Naive thymus-derived CD4-positive, alpha-beta T cell (primary cell): ENCODE data around the gene PHACTR1. TPM values are rescaled to one million over a fixed set of nuclear protein-coding genes. Genes with fewer than 3 reads are reported as not detected.
A peak's percentile ranks its signal among the peaks of the same experiment; 100 is the strongest.

Experiments used
- ATAC-seq: fragments of 150-1000 bp; cut with Tn5 transposase; 2 replicates; pipeline ENCODE4 v1.10.0; 2021; ENCODE audit warnings: mild to moderate bottlenecking, moderate library complexity
- CTCF ChIA-PET: fragments of 350-600 bp; sonication (Branson Sonifier 250); formaldehyde crosslinking; loops from one replicate; lab custom pipeline; 2021; ENCODE audit warnings: antibody characterized with exemption; lab: Charles Lee
- POLR2A ChIA-PET: fragments of 350-600 bp; sonication (Branson Sonifier 250); formaldehyde crosslinking; loops from one replicate; lab custom pipeline; 2021; ENCODE audit warnings: antibody characterized with exemption, inconsistent platforms; lab: Charles Lee
- DNase-seq, 9 donors: peaks; one replicate each; pipeline versions ENCODE4 v3.0.0 to v3.0.0-alpha.2; 2020 to 2022; ENCODE audit warnings: mixed read lengths in 1 of 9
- H3K27ac ChIP-seq: one replicate; pipeline ENCODE4 v1.7.0; 2013; ENCODE audit warnings: mild to moderate bottlenecking, low read depth, low read length, moderate library complexity
- H3K27me3 ChIP-seq, 2 donors: one replicate each; pipeline ENCODE4 v1.7.0; 2013; ENCODE audit warnings: low read length in 2 of 2, mild to moderate bottlenecking in 2 of 2, moderate library complexity in 2 of 2; ENCODE audit not compliant: control insufficient read depth in 2 of 2, insufficient read depth in 2 of 2
- H3K36me3 ChIP-seq, 3 experiments: 1 replicate in 2 of 3; 2 replicates in 1 of 3; pipeline ENCODE4 v1.7.0; 2013; ENCODE audit warnings: low read length in 3 of 3, mild to moderate bottlenecking in 3 of 3, moderate library complexity in 1 of 3; ENCODE audit not compliant: insufficient read depth in 3 of 3, control insufficient read depth in 2 of 3
- H3K4me1 ChIP-seq, 2 donors: one replicate each; pipeline ENCODE4 v1.7.0; 2013; ENCODE audit warnings: low read length in 2 of 2, mild to moderate bottlenecking in 2 of 2, moderate library complexity in 1 of 2; ENCODE audit not compliant: control insufficient read depth in 2 of 2, insufficient read depth in 2 of 2
- H3K4me3 ChIP-seq: 2 replicates; pipeline ENCODE4 v1.7.0; 2013; ENCODE audit warnings: mild to moderate bottlenecking, low read length
- H3K9me3 ChIP-seq, 3 experiments: 1 replicate in 2 of 3; 2 replicates in 1 of 3; pipeline ENCODE4 v1.7.0; 2013; ENCODE audit warnings: low read length in 3 of 3; ENCODE audit not compliant: control insufficient read depth in 2 of 3
- H3K27ac Mint-ChIP-seq, 9 donors: one replicate each; pipeline ENCODE4 v1.8.0; 2020 to 2022; ENCODE audit warnings: mixed read lengths in 9 of 9, mild to moderate bottlenecking in 8 of 9, moderate library complexity in 5 of 9, inconsistent platforms in 2 of 9
- H3K27me3 Mint-ChIP-seq, 5 donors: one replicate each; pipeline ENCODE4 v1.8.0; 2021 to 2022; ENCODE audit warnings: mixed read lengths in 5 of 5, mild to moderate bottlenecking in 1 of 5
- H3K36me3 Mint-ChIP-seq, 5 donors: one replicate each; pipeline ENCODE4 v1.8.0; 2020 to 2022; ENCODE audit warnings: mixed read lengths in 5 of 5, mild to moderate bottlenecking in 3 of 5, inconsistent platforms in 1 of 5
- H3K4me1 Mint-ChIP-seq, 7 donors: one replicate each; pipeline ENCODE4 v1.8.0; 2020 to 2022; ENCODE audit warnings: mixed read lengths in 7 of 7, mild to moderate bottlenecking in 3 of 7, inconsistent platforms in 1 of 7
- H3K4me3 Mint-ChIP-seq, 10 donors: one replicate each; pipeline ENCODE4 v1.8.0; 2020 to 2022; ENCODE audit warnings: mild to moderate bottlenecking in 10 of 10, mixed read lengths in 10 of 10, moderate library complexity in 6 of 10, inconsistent platforms in 2 of 10
- H3K9me3 Mint-ChIP-seq, 11 donors: one replicate each; pipeline ENCODE4 v1.8.0; 2020 to 2022; ENCODE audit warnings: mixed read lengths in 11 of 11, mild to moderate bottlenecking in 4 of 11, inconsistent platforms in 1 of 11, moderate library complexity in 1 of 11
- intact Hi-C, 2 donors: fragments of 100-400 bp; cut with micrococcal nuclease; formaldehyde crosslinking; loops; one replicate each; pipeline ENCODE4 v1.15.1; 2023
- polyA plus RNA-seq, 2 donors: library from polyadenylated mRNA; unstranded; fragments of 300-500 nt; fragmentation: Illumina TruSeq; gene quantifications; one replicate each; pipeline ENCODE4 v1.2.3, GENCODE V29; 2021
- total RNA-seq, 6 experiments: library from RNA in 5 of 6; stranded (reverse) in 5 of 6; gene quantifications; 1 replicate in 5 of 6; 2 replicates in 1 of 6; pipeline ENCODE4 v1.2.3 and lab custom pipeline; 2021 to 2026

The PHACTR1 gene
- total and polyA plus RNA-seq, 7 experiments from 2014 or later: 0.18 to 43.1 (median 0.62) TPM

DNA sequence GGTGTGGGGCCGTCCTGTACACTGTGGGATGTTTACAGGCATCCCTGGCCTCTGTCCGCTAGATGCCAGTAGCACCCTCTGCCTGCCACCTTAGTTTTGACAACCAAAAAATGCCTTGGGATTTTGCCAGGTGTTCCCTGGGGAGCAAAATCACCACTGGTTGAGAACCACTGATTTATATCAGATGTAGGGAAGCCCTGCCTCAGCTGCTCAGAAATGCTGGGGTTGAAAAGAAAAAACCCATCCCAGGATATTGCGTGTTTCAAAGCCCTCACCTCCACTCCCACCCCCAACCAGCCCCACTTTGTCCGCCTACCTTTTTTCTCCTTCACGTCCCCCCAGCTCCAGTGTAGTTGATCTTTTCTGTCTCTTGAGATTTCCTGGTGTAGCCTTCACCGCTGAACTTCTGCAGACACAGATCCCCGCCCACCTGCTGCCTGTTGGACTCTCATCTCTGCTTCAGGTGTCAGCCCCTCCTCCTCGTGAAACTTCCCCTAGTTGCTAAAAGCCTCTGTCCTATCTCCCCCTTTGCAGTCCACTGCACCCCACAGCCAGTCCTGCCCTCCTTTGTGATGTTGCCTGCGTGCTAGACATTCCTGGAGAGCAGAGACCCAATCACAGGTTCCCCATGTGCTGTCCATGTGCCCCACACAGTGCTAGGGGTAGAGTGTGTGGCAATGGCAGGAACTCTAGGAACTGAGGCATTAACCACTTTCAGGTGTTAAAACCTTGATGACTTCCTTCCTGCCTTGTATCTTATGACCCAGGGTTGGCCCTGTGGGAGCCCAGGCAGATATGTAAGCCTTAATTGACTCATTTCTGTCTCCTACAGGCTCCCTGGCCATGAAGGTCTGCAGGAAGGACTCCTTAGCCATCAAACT lies 512.9 kb downstream of the PHACTR1 start:
- H3K27ac Mint-ChIP-seq: peak overlapping the region in 3 of 9 donors; percentile 18 to 28 (median 25)
- H3K36me3 Mint-ChIP-seq: peaks cover 0 to 2% (median 0%) of the 10 kb centered on the region in 5 donors
- DNase-seq (peak in 1 of 9 donors; percentile 21), ATAC-seq (peak; percentile 70)
- Histone ChIP-seq H3K27me3 (no peaks in the 10 kb centered on the region), H3K27ac (no peak overlapping the region), H3K4me1 (peaks cover 12 to 21% of the 10 kb centered on the region in 2 donors), H3K4me3 (no peak overlapping the region), H3K36me3 (no peaks in the 10 kb centered on the region), H3K9me3 (no peaks in the 10 kb centered on the region)
- peak overlapping the region in 8 of 10 donors; percentile 2 to 59 (median 14) for H3K4me3 Mint-ChIP-seq
- ChIA-PET CTCF (no interaction called here), POLR2A (no interaction called here)
- peaks cover 0 to 2% (median 0%) of the 10 kb centered on the region in 11 donors for H3K9me3 Mint-ChIP-seq
- peaks cover 8 to 21% (median 11%) of the 10 kb centered on the region in 7 donors for H3K4me1 Mint-ChIP-seq
- peaks cover 0 to 14% (median 0%) of the 10 kb centered on the region in 5 donors for H3K27me3 Mint-ChIP-seq
- intact Hi-C loops: no loop called here

DNA sequence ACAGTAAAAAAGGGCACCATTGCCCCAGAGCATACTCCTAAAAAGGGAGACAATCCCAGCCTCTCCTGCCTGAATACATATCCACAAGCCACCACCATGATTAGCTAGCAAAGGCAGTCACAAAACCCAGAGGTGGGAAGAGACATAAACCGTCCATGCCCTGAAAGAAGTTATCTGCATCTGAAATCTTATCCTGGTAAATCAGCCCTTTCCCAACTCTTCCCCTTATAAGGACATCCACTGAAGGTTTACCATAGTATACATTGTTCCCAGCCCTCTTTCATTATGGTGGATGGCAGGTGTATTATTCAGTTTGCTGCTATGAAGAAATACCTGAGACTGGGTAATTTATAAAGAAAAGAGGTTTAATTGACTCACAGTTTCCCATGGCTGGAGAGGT lies 516.5 kb downstream of the PHACTR1 start:
- Histone ChIP-seq H3K4me1 (peaks cover 12 to 21% of the 10 kb centered on the region in 2 donors), H3K9me3 (no peaks in the 10 kb centered on the region), H3K36me3 (no peaks in the 10 kb centered on the region), H3K27ac (no peak overlapping the region), H3K4me3 (no peak overlapping the region), H3K27me3 (no peaks in the 10 kb centered on the region)
- DNase-seq (no peak), ATAC-seq (no peak)
- ChIA-PET POLR2A (no interaction called here), CTCF (no interaction called here)
- Mint-ChIP-seq H3K27ac (no peak overlapping the region), H3K27me3 (peaks cover 0 to 14% (median 0%) of the 10 kb centered on the region in 5 donors), H3K4me3 (no peak overlapping the region), H3K36me3 (peaks cover 0 to 2% (median 0%) of the 10 kb centered on the region in 5 donors), H3K9me3 (peaks cover 0 to 2% (median 0%) of the 10 kb centered on the region in 11 donors), H3K4me1 (peaks cover 8 to 17% (median 11%) of the 10 kb centered on the region in 7 donors)
- intact Hi-C loops: no loop called here

DNA sequence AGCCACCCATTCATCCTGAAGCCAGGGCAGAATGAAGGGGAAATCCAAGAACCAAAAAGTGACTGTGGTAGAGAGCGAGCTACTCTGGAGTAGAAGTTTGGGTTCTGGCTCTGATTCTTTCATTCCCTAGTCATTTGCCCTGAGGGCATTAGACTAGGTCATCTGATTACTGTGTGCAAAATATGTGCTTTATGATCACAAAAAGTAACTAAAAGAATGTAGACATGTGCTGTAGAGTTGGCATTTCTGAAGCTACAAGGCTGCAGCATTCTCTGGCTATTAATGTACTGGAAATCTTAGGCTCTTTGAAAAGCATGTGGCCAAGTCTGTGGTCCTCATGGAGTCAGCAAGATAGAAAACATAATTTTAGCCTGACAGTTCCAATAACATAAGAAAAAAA lies 517.6 kb downstream of the PHACTR1 start:
- peaks cover 0 to 2% (median 0%) of the 10 kb centered on the region in 5 donors for H3K36me3 Mint-ChIP-seq
- peaks cover 8 to 11% (median 9%) of the 10 kb centered on the region in 7 donors for H3K4me1 Mint-ChIP-seq
- POLR2A ChIA-PET: no interaction called here
- peaks cover 0 to 2% (median 0%) of the 10 kb centered on the region in 11 donors for H3K9me3 Mint-ChIP-seq
- intact Hi-C loops: no loop called here
- DNase-seq (no peak), ATAC-seq (no peak)
- no peaks in the 10 kb centered on the region for H3K9me3 ChIP-seq
- H3K27me3 ChIP-seq: no peaks in the 10 kb centered on the region
- H3K36me3 ChIP-seq: no peaks in the 10 kb centered on the region
- CTCF ChIA-PET: no interaction called here
- H3K4me3 ChIP-seq: no peak overlapping the region
- peaks cover 0 to 14% (median 0%) of the 10 kb centered on the region in 5 donors for H3K27me3 Mint-ChIP-seq
- H3K27ac ChIP-seq: no peak overlapping the region
- H3K4me1 ChIP-seq: peaks cover 7 to 12% of the 10 kb centered on the region in 2 donors
- no peak overlapping the region for H3K27ac Mint-ChIP-seq
- H3K4me3 Mint-ChIP-seq: no peak overlapping the region

DNA sequence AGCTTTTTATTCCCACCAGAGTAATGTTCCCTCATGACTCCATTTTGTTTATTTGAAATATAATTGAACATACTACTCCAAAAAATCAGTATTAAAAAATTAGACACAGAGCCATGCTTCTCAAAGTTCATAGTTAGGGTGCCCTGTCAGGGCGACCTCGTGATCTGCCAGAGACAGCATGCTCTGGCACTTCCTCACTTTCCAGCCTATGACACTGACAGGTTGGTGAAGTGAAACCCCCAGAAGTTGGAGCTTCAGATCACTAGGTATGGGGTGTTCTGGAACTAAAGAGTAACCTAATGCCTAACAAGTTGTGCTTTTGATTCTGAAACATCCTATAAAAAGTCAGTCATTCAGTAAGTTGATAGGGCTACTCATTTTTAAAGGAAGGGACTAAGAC lies 518.8 kb downstream of the PHACTR1 start:
- intact Hi-C loops: no loop called here

DNA sequence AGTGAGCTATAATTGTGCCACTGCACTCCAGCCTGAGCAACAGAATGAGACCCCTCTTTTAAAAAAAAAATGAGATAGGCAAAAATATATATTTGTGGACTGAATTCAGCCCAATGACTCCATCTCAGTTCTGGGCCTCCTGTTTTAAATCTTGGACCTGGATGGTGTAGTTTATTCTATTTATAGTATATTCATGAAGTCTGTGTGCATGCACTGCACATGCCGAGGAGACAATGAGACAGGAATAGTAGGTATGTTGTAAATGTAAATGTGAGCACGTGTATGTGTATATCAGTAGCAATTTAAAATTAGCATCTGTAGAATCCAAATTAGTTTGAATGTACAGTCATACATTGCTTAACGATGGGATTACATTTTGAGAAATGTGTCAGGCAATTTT lies 520.8 kb downstream of the PHACTR1 start:
- no peaks in the 10 kb centered on the region for H3K36me3 Mint-ChIP-seq
- Histone ChIP-seq H3K36me3 (no peaks in the 10 kb centered on the region), H3K27ac (no peak overlapping the region), H3K4me1 (no peaks in the 10 kb centered on the region), H3K4me3 (no peak overlapping the region), H3K27me3 (no peaks in the 10 kb centered on the region), H3K9me3 (no peaks in the 10 kb centered on the region)
- H3K27ac Mint-ChIP-seq: no peak overlapping the region
- ChIA-PET POLR2A (no interaction called here), CTCF (no interaction called here)
- peaks cover 0 to 3% (median 0%) of the 10 kb centered on the region in 11 donors for H3K9me3 Mint-ChIP-seq
- H3K27me3 Mint-ChIP-seq: peaks cover 0 to 22% (median 3%) of the 10 kb centered on the region in 5 donors
- no peak overlapping the region for H3K4me3 Mint-ChIP-seq
- H3K4me1 Mint-ChIP-seq: no peaks in the 10 kb centered on the region
- no peak for ATAC-seq
- DNase-seq: no peak
- intact Hi-C loops: no loop called here

More for the DNA sequence above, 518.8 kb downstream of the PHACTR1 start:
- ATAC-seq: no peak
- DNase-seq: no peak
- Mint-ChIP-seq H3K4me3 (no peak overlapping the region), H3K36me3 (no peaks in the 10 kb centered on the region), H3K9me3 (peaks cover 0 to 2% (median 0%) of the 10 kb centered on the region in 11 donors), H3K27ac (no peak overlapping the region), H3K27me3 (peaks cover 0 to 24% (median 0%) of the 10 kb centered on the region in 5 donors), H3K4me1 (no peaks in the 10 kb centered on the region)
- CTCF ChIA-PET: no interaction called here
- no peaks in the 10 kb centered on the region for H3K4me1 ChIP-seq
- H3K27ac ChIP-seq: no peak overlapping the region
- H3K9me3 ChIP-seq: no peaks in the 10 kb centered on the region
- no peak overlapping the region for H3K4me3 ChIP-seq
- H3K36me3 ChIP-seq: no peaks in the 10 kb centered on the region
- no peaks in the 10 kb centered on the region for H3K27me3 ChIP-seq
- POLR2A ChIA-PET: interaction anchor here (1.1 kb wide), 1 partner anchor 8 kb away, joined by 4 read pairs; no protein-coding TSS in a partner anchor

DNA sequence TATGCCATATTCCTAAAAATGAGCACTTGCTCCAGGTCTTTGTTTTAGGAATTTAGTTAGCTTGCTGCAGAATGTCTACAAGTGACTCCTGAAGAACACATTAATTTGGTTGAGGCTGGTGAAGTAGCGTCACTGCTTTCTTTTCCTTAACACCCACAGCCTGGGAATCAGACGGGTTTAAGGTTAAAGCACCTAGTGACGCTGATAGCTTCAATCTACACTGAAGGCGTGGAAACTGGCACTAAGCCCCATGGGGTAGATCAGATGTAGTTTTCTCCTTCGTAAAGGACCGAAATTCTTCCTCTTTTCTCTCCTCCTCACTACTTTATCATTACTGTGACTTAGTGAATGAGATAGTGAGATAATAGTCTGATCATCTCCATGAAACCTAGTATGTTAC lies 521.5 kb downstream of the PHACTR1 start:
- no peaks in the 10 kb centered on the region for H3K27me3 ChIP-seq
- no peak for ATAC-seq
- Mint-ChIP-seq H3K9me3 (peaks cover 0 to 3% (median under 1%) of the 10 kb centered on the region in 11 donors), H3K4me1 (no peaks in the 10 kb centered on the region), H3K4me3 (no peak overlapping the region), H3K27ac (no peak overlapping the region), H3K27me3 (peaks cover 0 to 20% (median 3%) of the 10 kb centered on the region in 5 donors), H3K36me3 (no peaks in the 10 kb centered on the region)
- no peak overlapping the region for H3K27ac ChIP-seq
- ChIA-PET POLR2A (no interaction called here), CTCF (no interaction called here)
- H3K36me3 ChIP-seq: no peaks in the 10 kb centered on the region
- no peak for DNase-seq
- no peaks in the 10 kb centered on the region for H3K9me3 ChIP-seq
- intact Hi-C loops: no loop called here
- H3K4me1 ChIP-seq: no peaks in the 10 kb centered on the region
- H3K4me3 ChIP-seq: no peak overlapping the region
